GM23248 (cell line): ENCODE results near the gene AIPL1.

Experiments used
- EZH2 ChIP-seq: fragments of 200-600 bp; sonication (generic); IDR thresholded peaks from 2 replicates; pipeline ENCODE4 v1.6.1; 2018; ENCODE audit warnings: antibody characterized with exemption, mild to moderate bottlenecking; ENCODE audit not compliant: insufficient read depth, poor library complexity, severe bottlenecking
- EZH2phosphoT487 ChIP-seq: fragments of 200-600 bp; sonication (generic); IDR thresholded peaks from 2 replicates; pipeline ENCODE4 v1.6.1; 2018; ENCODE audit warnings: antibody characterized with exemption, moderate library complexity, mild to moderate bottlenecking, low read depth; ENCODE audit not compliant: insufficient read depth

GRCh38 chr17:6460531-6461161, 25.7 kb upstream of the AIPL1 start:
- TF ChIP-seq EZH2phosphoT487 (no peak), EZH2 (no peak)
